HEK293 (cell line): Measurements from ENCODE around the gene PDZRN3.

Source experiments
- REST ChIP-seq: fragments of 450-650 bp; formaldehyde crosslinking; IDR thresholded peaks from 2 replicates; pipeline ENCODE4 v1.5.1; 2016; ENCODE audit warnings: missing biosample characterization, missing genetic modification characterization
- SETDB1 ChIP-seq: IDR thresholded peaks from one replicate; pipeline ENCODE4 v1.6.1; 2017; ENCODE audit warnings: mild to moderate bottlenecking, low read length, moderate library complexity, mixed read lengths; ENCODE audit not compliant: insufficient read length
- TSHZ1 ChIP-seq: fragments of 450-650 bp; formaldehyde crosslinking; IDR thresholded peaks from 2 replicates; pipeline ENCODE4 v1.5.1; 2016; ENCODE audit warnings: missing biosample characterization, missing genetic modification characterization, borderline replicate concordance
- YY1 ChIP-seq: fragments of 450-650 bp; formaldehyde crosslinking; IDR thresholded peaks from 2 replicates; pipeline ENCODE4 v1.5.1; 2018; ENCODE audit warnings: missing biosample characterization, missing genetic modification characterization
- ZBTB21 ChIP-seq: fragments of 450-650 bp; formaldehyde crosslinking; IDR thresholded peaks from 2 replicates; pipeline ENCODE4 v1.5.1; 2017; ENCODE audit warnings: missing biosample characterization, missing genetic modification characterization
- ZBTB26 ChIP-seq: fragments of 450-650 bp; formaldehyde crosslinking; optimal IDR thresholded peaks from 2 replicates; pipeline ENCODE3; 2016; ENCODE audit warnings: missing biosample characterization, mild to moderate bottlenecking, missing genetic modification characterization
- ZNF121 ChIP-seq: fragments of 450-650 bp; formaldehyde crosslinking; IDR thresholded peaks from 2 replicates; pipeline ENCODE4 v1.5.1; 2016; ENCODE audit warnings: missing biosample characterization, missing genetic modification characterization
- ZNF140 ChIP-seq: fragments of 450-650 bp; formaldehyde crosslinking; IDR thresholded peaks from 2 replicates; pipeline ENCODE4 v1.5.1; 2016; ENCODE audit warnings: missing biosample characterization, missing genetic modification characterization
- TF ChIP-seq, protein P1 (sequence below): fragments of 450-650 bp; formaldehyde crosslinking; IDR thresholded peaks from 2 replicates; pipeline ENCODE4 v1.5.1; 2016; ENCODE audit warnings: missing biosample characterization, missing genetic modification characterization, low read depth
- TF ChIP-seq, protein P2 (sequence below): fragments of 450-650 bp; formaldehyde crosslinking; IDR thresholded peaks from 2 replicates; pipeline ENCODE4 v1.5.1; 2016; ENCODE audit warnings: missing biosample characterization, missing genetic modification characterization

GRCh38 chr3:73571238-73571794, 53.4 kb downstream of the PDZRN3 start:
- TF ChIP-seq ZBTB26 (tag by site-specific recombination) (no peak), SETDB1 (no peak), TSHZ1 (tag by site-specific recombination) (no peak), ZNF140 (tag by site-specific recombination) (no peak), YY1 (tag by site-specific recombination) (no peak), ZBTB21 (tag by site-specific recombination) (no peak), ZNF121 (tag by site-specific recombination) (no peak), REST (no peak)
- TF ChIP-seq, protein P1, sequence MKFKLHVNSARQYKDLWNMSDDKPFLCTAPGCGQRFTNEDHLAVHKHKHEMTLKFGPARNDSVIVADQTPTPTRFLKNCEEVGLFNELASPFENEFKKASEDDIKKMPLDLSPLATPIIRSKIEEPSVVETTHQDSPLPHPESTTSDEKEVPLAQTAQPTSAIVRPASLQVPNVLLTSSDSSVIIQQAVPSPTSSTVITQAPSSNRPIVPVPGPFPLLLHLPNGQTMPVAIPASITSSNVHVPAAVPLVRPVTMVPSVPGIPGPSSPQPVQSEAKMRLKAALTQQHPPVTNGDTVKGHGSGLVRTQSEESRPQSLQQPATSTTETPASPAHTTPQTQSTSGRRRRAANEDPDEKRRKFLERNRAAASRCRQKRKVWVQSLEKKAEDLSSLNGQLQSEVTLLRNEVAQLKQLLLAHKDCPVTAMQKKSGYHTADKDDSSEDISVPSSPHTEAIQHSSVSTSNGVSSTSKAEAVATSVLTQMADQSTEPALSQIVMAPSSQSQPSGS (tag by site-specific recombination), result no peak
- TF ChIP-seq, protein P2, sequence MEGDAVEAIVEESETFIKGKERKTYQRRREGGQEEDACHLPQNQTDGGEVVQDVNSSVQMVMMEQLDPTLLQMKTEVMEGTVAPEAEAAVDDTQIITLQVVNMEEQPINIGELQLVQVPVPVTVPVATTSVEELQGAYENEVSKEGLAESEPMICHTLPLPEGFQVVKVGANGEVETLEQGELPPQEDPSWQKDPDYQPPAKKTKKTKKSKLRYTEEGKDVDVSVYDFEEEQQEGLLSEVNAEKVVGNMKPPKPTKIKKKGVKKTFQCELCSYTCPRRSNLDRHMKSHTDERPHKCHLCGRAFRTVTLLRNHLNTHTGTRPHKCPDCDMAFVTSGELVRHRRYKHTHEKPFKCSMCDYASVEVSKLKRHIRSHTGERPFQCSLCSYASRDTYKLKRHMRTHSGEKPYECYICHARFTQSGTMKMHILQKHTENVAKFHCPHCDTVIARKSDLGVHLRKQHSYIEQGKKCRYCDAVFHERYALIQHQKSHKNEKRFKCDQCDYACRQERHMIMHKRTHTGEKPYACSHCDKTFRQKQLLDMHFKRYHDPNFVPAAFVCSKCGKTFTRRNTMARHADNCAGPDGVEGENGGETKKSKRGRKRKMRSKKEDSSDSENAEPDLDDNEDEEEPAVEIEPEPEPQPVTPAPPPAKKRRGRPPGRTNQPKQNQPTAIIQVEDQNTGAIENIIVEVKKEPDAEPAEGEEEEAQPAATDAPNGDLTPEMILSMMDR (tag by site-specific recombination), result no peak
